ENCODE data around the gene DYNLT4. TPM values are rescaled to one million over a fixed set of nuclear protein-coding genes. Genes with fewer than 3 reads are reported as not detected.
"Not testable (repeated sequence)": the region's sequence is repeated elsewhere in the genome, so short reads cannot be mapped to it uniquely, and the experiment has no call there.

The DYNLT4 gene
- total RNA-seq, 1 donor from 2014 or later = 1.1 TPM

- ATAC-seq (ENCODE audit: poor library complexity); DNase-seq; intact Hi-C loops (cut with DNase I): not testable (repeated sequence)
Observed at GRCh38 chr1:44815926-44816325, 8.8 kb upstream of the DYNLT4 start.

GRCh38 chr1:44812822-44813543, 5.8 kb upstream of the DYNLT4 start:
- ATAC-seq (ENCODE audit: poor library complexity) = peak; percentile 16
- no peak for DNase-seq
- intact Hi-C loops (cut with DNase I) = no loop called here

GRCh38 chr1:44811234-44811633, 4.1 kb upstream of the DYNLT4 start:
- no peak for ATAC-seq (ENCODE audit: poor library complexity)
- no peak for DNase-seq
- intact Hi-C loops (cut with DNase I) = no loop called here

DNA sequence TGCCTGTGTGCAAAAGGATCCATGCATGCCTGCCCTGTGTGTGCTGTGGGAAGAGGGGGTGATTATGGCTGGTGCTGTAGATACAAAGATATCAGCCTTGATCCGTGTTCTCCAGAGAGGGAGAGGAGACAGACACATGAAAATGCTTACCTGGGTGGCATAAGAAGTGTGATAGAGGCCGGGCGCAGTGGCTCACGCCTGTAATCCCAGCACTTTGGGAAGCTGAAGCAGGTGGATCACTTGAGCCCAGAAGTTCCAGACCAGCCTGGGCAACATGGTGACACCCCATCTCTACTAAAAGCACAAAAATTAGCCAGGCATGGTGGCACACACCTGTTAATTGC, 3.6 kb upstream of the DYNLT4 start:
- peak; percentile 30 for DNase-seq
- intact Hi-C loops (cut with DNase I); ATAC-seq (ENCODE audit: poor library complexity): not testable (repeated sequence)

DNA sequence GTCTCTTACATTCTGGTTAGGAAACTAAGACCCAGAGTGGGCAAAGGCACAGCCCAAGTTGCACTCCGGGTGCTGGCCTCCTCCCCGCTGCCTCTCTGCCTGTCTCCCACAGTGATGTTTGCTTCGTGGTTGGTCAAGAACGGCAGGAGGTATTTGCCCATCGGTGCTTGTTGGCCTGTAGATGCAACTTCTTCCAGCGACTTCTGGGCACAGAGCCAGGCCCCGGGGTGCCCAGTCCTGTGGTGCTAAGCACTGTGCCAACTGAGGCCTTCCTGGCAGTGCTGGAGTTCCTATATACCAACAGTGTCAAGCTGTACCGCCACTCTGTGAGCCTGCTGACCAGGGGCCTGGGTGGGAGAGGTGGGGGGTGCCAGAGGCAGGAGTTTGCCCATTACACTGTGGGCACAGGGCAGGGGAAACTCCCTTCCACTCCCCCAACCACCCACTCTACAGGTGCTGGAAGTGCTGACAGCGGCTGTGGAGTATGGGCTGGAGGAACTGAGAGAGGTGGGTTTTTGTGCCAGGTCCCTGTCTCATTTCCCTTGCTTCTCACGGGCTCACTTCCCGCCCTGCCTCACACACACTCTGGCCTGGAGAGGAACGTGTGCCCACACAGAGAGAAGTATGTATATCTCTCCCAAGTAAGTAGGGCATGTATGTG, 3.1 kb upstream of the DYNLT4 start:
- DNase-seq (peak; percentile 85), ATAC-seq (ENCODE audit: poor library complexity) (no peak)
- intact Hi-C loops (cut with DNase I) = no loop called here

DNA sequence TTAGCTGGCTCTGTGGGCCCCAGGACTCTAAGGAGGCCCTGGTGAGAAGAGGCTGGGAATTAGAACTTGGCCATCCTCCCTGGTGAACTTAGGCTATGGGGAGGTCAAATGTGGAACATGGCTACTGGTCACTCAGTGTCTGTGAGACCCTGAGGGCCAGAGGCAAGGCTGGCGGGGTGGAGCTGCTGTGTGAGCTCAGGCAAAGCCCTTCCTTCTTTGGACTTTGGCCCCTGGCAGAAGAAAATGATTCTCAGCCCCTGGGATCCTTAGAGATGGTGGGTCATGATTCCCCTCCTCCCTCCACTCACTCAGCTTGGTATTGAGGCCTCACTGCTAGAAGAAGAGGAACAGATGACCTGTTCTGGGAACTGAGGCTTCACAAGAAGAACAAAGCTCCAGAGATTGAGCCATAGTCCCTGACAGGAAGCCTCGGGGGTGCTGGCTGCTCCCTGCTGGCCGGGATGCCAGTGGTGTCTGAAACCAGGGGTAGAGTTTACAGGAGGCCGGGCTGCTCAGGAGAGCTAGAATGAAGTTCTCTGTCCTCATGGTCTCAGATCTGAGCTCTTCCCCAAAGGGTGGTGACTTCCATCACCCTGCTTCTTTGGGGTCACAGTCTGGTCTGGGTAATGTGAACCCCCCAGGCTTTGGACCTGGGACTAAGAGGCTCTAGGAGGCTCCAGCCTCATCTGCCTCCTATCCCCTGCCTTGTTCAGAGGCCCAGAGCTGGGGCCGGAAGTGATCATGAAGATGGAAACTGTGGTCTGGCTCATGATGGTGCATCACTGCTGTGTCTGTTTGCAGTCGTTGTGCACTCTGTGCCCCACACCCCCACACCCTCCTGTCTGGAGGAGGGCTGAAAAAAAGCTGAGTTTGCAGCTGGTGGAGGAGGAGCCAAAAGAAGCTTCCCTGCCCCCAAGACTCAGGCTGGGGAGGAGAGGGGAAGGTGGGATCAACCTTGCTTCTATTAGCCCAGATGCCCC, 2.1 kb upstream of the DYNLT4 start:
- peak; percentile 73 for DNase-seq
- intact Hi-C loops (cut with DNase I) = no loop called here
- ATAC-seq (ENCODE audit: poor library complexity) = no peak

- ATAC-seq (ENCODE audit: poor library complexity) (peak; percentile 61), DNase-seq (peak; percentile 92)
- intact Hi-C loops (cut with DNase I) = no loop called here
Observed at GRCh38 chr1:44808063-44808937, 1.1 kb upstream of the DYNLT4 start, which contains the start of gene BTBD19. Gene BTBD19, plus strand, starts transcription at chr1:44808523. Its CDS starts 298 bp downstream, at chr1:44808821.

DNA sequence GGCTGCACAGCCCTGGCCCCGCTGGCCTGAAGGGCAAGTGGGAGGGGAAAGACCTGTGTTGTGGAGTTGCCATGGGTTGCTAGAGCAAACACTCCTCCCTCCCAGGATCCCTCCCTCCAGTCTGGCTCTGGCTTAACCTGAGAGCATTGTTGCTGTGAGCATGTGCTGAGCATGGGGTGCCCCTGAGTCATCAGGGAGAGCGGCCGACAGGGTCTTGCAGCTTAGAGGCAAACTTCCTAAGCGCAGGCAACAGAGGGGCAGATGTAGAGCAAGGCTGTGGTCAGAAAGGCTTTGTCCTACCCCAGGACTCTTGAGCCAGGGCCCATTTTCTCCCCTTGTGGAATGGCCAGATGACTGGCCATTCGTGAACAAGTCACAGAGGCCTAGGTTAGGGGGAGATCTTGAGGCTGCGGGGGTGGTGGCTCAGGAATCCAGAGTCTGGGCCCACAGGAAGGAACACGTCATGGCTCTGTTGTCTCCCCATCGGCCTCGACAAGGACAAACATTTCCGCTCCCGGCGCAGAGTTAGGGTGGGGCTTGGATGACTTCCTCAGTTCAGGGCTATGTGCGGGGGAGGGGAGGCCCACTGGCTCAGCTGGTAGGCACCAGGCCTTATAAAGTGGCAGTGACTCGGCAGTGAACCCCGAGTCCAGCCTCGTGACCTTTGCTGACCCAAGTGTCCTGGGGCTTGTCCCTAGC, 362 bp upstream of the DYNLT4 start:
- intact Hi-C loops (cut with DNase I) = no loop called here
- DNase-seq (peak; percentile 98), ATAC-seq (ENCODE audit: poor library complexity) (peak; percentile 83)

DNA sequence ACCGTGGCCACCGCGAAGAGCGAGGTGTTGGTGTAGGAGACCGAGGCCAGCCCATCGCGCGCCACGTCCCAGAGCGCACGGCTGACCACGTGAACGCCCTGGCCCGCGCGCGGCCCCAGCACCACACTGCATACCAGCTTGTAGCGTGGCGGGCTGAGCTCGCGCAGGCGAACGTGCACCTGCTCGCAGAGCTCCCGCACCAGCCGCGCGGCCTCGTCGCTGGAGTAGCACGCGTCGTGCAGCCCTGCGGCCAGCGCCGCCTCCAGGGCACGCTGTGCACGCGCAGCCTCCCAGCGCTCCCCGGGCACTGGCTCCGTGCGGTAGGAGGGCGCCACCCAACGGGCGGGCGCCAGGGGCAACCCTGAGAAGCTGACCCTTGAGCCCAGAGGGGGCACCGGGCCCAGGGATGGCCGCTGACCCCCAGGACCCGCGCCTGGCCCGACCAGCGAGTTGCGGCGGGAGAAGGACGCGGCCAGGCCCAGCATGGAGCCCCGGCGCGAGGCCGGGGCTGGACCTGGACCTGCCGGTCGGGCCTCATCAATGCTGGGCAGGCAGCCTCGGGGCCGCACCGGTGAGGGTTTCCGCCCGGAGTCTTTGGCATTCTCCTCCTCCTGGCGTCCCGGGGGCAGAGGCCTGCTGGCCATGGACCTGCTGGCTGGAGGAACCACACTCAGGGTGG, 987 bp downstream of the DYNLT4 start:
- ATAC-seq (ENCODE audit: poor library complexity) (no peak), DNase-seq (peak; percentile 46)
- intact Hi-C loops (cut with DNase I) = no loop called here

- intact Hi-C loops (cut with DNase I) = no loop called here
- DNase-seq (peak; percentile 39), ATAC-seq (ENCODE audit: poor library complexity) (no peak)
Observed at GRCh38 chr1:44805311-44806024, 1.7 kb downstream of the DYNLT4 start.

- ATAC-seq (ENCODE audit: poor library complexity) = no peak
- intact Hi-C loops (cut with DNase I) = no loop called here
- peak; percentile 41 for DNase-seq
Observed at GRCh38 chr1:44803312-44804095, 3.6 kb downstream of the DYNLT4 start.

DNA sequence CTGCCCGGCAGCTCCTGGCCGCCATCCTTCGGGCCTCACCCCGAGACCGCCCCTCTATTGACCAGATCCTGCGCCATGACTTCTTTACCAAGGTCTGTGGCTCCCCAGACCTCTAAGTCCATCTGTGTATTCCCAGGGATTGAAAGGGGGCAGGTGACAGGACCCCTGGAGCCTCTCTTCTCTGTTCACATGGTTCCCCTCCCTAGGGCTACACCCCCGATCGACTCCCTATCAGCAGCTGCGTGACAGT, 4.2 kb downstream of the DYNLT4 start:
- intact Hi-C loops (cut with DNase I) = no loop called here
- no peak for ATAC-seq (ENCODE audit: poor library complexity)
- no peak for DNase-seq

DNA sequence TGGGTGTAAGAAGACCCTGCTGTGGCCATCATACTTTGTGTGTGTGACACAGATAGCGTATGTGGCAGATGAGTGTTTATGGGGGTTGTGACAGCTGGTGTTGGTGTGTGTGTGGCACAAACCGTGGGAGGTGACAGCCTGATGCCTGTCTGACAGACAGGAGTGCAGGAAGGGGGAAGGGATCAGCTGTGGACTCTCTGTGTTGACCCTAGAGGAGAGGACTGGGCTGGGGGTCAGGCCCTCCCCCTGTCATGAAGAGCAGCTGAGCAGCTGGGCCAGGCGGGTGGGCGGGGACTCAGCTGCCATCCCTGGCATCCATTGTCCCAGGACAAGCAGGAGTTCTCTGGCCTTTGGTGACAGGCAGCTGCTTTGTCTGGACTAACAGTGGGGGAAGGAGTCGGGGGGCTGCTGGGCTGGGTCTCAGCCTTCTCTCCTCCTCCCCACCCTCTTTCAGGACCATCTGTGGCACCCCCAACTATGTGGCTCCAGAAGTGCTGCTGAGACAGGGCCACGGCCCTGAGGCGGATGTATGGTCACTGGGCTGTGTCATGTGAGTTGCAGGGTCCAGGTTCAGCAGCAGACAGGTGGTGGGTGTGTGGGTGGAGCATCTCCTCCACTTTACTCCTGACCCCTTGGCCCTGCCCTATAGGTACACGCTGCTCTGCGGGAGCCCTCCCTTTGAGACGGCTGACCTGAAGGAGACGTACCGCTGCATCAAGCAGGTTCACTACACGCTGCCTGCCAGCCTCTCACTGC, 4.7 kb downstream of the DYNLT4 start:
- intact Hi-C loops (cut with DNase I) = no loop called here

DNA sequence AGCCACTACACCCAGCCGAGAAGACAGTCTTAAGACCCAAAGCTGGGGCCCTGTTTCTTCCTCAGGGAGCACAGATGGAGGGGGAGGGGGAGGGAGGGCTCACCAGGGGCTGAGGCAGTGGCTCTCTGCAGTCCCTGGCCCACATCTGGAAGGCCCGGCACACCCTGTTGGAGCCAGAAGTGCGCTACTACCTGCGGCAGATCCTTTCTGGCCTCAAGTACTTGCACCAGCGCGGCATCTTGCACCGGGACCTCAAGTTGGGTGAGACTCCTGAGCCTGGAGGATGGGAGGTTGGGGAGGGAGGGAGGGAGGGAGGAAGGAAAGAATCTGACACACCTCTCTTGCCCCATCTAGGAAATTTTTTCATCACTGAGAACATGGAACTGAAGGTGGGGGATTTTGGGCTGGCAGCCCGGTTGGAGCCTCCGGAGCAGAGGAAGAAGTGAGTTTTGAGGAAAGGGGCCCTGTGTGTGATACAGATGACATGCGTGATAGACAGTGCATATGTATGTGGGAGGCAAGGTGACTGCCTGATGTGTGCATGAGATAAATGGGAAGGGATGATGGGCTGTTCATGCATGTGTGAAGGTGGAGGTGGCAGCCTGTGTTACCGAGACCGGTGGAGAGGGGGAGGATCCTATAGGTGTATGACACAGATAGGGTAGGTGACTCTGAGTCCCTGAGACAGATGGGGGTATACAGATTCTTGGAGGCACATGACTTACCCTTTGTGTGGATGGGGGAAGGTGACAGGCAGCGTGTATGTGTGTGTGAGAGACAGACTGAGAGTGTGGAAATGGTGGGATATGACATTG, 5.5 kb downstream of the DYNLT4 start:
- no peak for ATAC-seq (ENCODE audit: poor library complexity)
- intact Hi-C loops (cut with DNase I) = no loop called here
- peak; percentile 45 for DNase-seq

More for the DNA sequence above, 4.7 kb downstream of the DYNLT4 start:
- peak; percentile 50 for DNase-seq
- ATAC-seq (ENCODE audit: poor library complexity) = no peak

Data from Right ventricle myocardium superior (tissue), 1 donor.